ENCODE data around the gene DUOX2.
A peak's percentile ranks its signal among the peaks of the same experiment; 100 is the strongest.

DNA sequence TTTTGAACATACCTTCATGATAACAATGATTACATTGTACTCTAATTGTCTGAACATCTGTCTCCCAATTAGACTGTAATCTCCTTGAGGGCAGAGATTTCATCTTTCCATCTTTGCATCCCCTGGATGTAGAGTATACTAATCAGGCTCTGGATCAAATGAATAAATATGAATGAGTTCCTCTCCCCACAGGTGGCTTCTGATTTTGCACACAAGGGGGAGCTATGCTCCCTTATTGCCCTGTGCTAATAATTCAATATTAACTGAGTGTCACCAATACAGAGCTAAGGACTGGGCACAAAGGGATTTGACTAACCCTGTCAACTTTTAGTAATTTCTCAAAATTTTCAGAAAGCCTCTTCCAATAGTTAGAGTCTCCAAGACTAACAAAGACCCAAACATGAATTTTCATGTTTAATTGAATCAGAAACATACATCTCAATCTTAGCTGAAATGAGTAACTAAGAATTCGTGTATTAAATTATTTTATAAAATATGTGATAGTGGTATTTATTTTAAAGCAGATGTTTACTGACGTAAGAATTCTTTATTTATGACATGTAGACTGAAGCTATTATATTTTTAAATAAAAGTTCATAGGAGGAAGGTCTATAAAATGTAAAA is 12.7 kb upstream of the DUOX2 start:
- TF ChIP-seq EP300 (IDR thresholded peaks at IDR 0.05) = no peak
- TF ChIP-seq, protein P1, sequence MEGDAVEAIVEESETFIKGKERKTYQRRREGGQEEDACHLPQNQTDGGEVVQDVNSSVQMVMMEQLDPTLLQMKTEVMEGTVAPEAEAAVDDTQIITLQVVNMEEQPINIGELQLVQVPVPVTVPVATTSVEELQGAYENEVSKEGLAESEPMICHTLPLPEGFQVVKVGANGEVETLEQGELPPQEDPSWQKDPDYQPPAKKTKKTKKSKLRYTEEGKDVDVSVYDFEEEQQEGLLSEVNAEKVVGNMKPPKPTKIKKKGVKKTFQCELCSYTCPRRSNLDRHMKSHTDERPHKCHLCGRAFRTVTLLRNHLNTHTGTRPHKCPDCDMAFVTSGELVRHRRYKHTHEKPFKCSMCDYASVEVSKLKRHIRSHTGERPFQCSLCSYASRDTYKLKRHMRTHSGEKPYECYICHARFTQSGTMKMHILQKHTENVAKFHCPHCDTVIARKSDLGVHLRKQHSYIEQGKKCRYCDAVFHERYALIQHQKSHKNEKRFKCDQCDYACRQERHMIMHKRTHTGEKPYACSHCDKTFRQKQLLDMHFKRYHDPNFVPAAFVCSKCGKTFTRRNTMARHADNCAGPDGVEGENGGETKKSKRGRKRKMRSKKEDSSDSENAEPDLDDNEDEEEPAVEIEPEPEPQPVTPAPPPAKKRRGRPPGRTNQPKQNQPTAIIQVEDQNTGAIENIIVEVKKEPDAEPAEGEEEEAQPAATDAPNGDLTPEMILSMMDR (IDR thresholded peaks at IDR 0.05) = peak; percentile 42 to 66 (median 54)

Data from upper lobe of left lung (tissue), 4 donors.